Fibroblast of lung (primary cell): ENCODE results near the gene PIK3IP1.

Source experiments
- CTCF ChIP-seq, 2 donors: IDR thresholded peaks in 1 of 2; conservative IDR thresholded peaks in 1 of 2; 1 replicate in 1 of 2; 2 replicates in 1 of 2; pipeline ENCODE4 v1.5.1; 2011 to 2012; ENCODE audit warnings: low read length in 2 of 2, control low read depth in 1 of 2, inconsistent platforms in 1 of 2, low read depth in 1 of 2, mild to moderate bottlenecking in 1 of 2
- EZH2 ChIP-seq: IDR thresholded peaks from 2 replicates; pipeline ENCODE4 v1.5.1; 2012; ENCODE audit warnings: low read length, control low read depth, mild to moderate bottlenecking; ENCODE audit errors: missing control alignments

- TF ChIP-seq CTCF (conservative IDR thresholded peaks at IDR 0.05 in 1 of 2, IDR thresholded peaks at IDR 0.05 in 1 of 2; ENCODE audit: low read depth in 1 of 2, low read length in 2 of 2) (no peak), EZH2 (no peak)
These were observed 5.7 kb downstream of the PIK3IP1 start for GRCh38 chr22:31286360-31287255.
